Spleen (tissue), 11 donors: ENCODE results near the gene SHMT2. TPM values are rescaled to one million over a fixed set of nuclear protein-coding genes. Genes with fewer than 3 reads are reported as not detected.

Source experiments
- DNase-seq: peaks from one replicate; pipeline ENCODE4 v3.0.0-alpha.2; 2020
- H3K27ac ChIP-seq, 8 donors: fragments of 200-600 bp; sonication (generic) in 7 of 8; 1 replicate in 4 of 8; 2 replicates in 4 of 8; pipeline versions ENCODE4 v1.5.0 to v1.8.0; 2016 to 2021; ENCODE audit warnings: inconsistent platforms in 4 of 8, mild to moderate bottlenecking in 4 of 8, moderate library complexity in 1 of 8
- H3K27me3 ChIP-seq, 7 donors: fragments of 200-600 bp; sonication (generic) in 6 of 7; replicated peaks in 1 of 7; 1 replicate in 4 of 7; 2 replicates in 3 of 7; pipeline versions ENCODE4 v1.5.0 to v1.8.0; 2016 to 2021; ENCODE audit warnings: inconsistent platforms in 3 of 7, mild to moderate bottlenecking in 1 of 7
- H3K36me3 ChIP-seq, 6 donors: fragments of 200-600 bp; sonication (generic) in 5 of 6; 1 replicate in 4 of 6; 2 replicates in 2 of 6; pipeline versions ENCODE4 v1.5.0 to v1.8.0; 2016 to 2021; ENCODE audit warnings: inconsistent platforms in 2 of 6
- H3K4me1 ChIP-seq, 6 donors: fragments of 200-600 bp; sonication (generic) in 5 of 6; 1 replicate in 3 of 6; 2 replicates in 3 of 6; pipeline versions ENCODE4 v1.5.0 to v1.8.0; 2016 to 2021; ENCODE audit warnings: inconsistent platforms in 3 of 6
- H3K4me3 ChIP-seq, 8 donors: fragments of 200-600 bp; sonication (generic) in 7 of 8; 1 replicate in 4 of 8; 2 replicates in 4 of 8; pipeline versions ENCODE4 v1.5.0 to v1.8.0; 2016 to 2021; ENCODE audit warnings: inconsistent platforms in 4 of 8, mild to moderate bottlenecking in 4 of 8, moderate library complexity in 2 of 8
- H3K9me3 ChIP-seq, 8 donors: fragments of 200-600 bp; sonication (generic) in 7 of 8; 1 replicate in 4 of 8; 2 replicates in 4 of 8; pipeline versions ENCODE4 v1.5.0 to v1.8.0; 2016 to 2021; ENCODE audit warnings: inconsistent platforms in 4 of 8
- POLR2A ChIP-seq, 3 donors: fragments of 450-650 bp; IDR thresholded peaks; one replicate each; pipeline ENCODE4 v1.5.1; 2017; ENCODE audit warnings: antibody characterized with exemption in 3 of 3, mild to moderate bottlenecking in 1 of 3
- POLR2AphosphoS5 ChIP-seq, 3 donors: sonication (generic); formaldehyde crosslinking; IDR thresholded peaks; one replicate each; pipeline ENCODE4 v1.5.1; 2017; ENCODE audit warnings: antibody characterized with exemption in 3 of 3
- WGBS, 5 donors: extraction: QIAGEN DNeasy Blood & Tissue Kit in 3 of 5; methylation state at CpG; one replicate each; pipeline versions ENCODE4 v1.1.5 to v1.1.7; 2013 to 2018; 5-methylcytosine and 5-hydroxymethylcytosine counted together
- intact Hi-C: fragments of 100-400 bp; cut with DNase I; formaldehyde crosslinking; loops from one replicate; pipeline ENCODE4 v1.15.0; 2023; ENCODE audit warnings: low total_unique reads
- polyA plus RNA-seq, 3 donors: library from polyadenylated mRNA; stranded (reverse); fragments of 200-250 nt; gene quantifications; one replicate each; pipeline ENCODE4 v1.2.1, GENCODE V29; 2013
- total RNA-seq, 7 donors: library from RNA; depleted of rRNA in 3 of 7; stranded (reverse); fragments of >200 nt in 3 of 7; fragmentation: NEBNext Ultra II Directional in 4 of 7; extraction: Animal tissue kit (Norgen Biotek cat#: 25700) in 4 of 7; gene quantifications; one replicate each; pipeline versions ENCODE4 v1.1.0 to v1.2.1, GENCODE V29; 2016 to 2021
- TF ChIP-seq, protein P1 (sequence below), 11 experiments: fragments of 200-600 bp in 7 of 11; fragments of 450-650 bp in 4 of 11; sonication (generic) in 4 of 11; IDR thresholded peaks in 8 of 11; conservative IDR thresholded peaks in 3 of 11; 1 replicate in 7 of 11; 2 replicates in 4 of 11; pipeline versions ENCODE4 v1.4.0 to v1.8.0; 2016 to 2021; ENCODE audit warnings: antibody characterized with exemption in 11 of 11, inconsistent platforms in 4 of 11, mild to moderate bottlenecking in 1 of 11
- donor health status: healthy with polysubstance abuse.
- donor health status: DM: no; HTN: no; CAD: no; lungs with moderate emphysema.
- donor health status: DM: no; HTN: no; CAD: no.
- donor health status: Bipolar disorder and iron deficiency.
- donor health status: healthy.
- donor health status: DM: no; HTN: no; CAD: no.
- donor health status: DM: yes; HTN: yes; CAD: no.

Gene SHMT2
- total and polyA plus RNA-seq, 10 donors = 47.3 to 86.6 (median 62.9) TPM

- H3K27ac ChIP-seq = no peak overlapping the region
- intact Hi-C loops = no loop called here
- no peaks in the 10 kb centered on the region for H3K9me3 ChIP-seq
- TF ChIP-seq POLR2A (IDR thresholded peaks at IDR 0.05) (no peak), POLR2AphosphoS5 (IDR thresholded peaks at IDR 0.05) (peak in 2 of 3 donors; percentile 15 to 43)
- TF ChIP-seq, protein P1, sequence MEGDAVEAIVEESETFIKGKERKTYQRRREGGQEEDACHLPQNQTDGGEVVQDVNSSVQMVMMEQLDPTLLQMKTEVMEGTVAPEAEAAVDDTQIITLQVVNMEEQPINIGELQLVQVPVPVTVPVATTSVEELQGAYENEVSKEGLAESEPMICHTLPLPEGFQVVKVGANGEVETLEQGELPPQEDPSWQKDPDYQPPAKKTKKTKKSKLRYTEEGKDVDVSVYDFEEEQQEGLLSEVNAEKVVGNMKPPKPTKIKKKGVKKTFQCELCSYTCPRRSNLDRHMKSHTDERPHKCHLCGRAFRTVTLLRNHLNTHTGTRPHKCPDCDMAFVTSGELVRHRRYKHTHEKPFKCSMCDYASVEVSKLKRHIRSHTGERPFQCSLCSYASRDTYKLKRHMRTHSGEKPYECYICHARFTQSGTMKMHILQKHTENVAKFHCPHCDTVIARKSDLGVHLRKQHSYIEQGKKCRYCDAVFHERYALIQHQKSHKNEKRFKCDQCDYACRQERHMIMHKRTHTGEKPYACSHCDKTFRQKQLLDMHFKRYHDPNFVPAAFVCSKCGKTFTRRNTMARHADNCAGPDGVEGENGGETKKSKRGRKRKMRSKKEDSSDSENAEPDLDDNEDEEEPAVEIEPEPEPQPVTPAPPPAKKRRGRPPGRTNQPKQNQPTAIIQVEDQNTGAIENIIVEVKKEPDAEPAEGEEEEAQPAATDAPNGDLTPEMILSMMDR (IDR thresholded peaks at IDR 0.05 in 8 of 11, conservative IDR thresholded peaks at IDR 0.05 in 3 of 11) = no peak
- H3K36me3 ChIP-seq = peaks cover 0 to 100% (median 39%) of the 10 kb centered on the region in 6 donors
- no peaks in the 10 kb centered on the region for H3K27me3 ChIP-seq
- no peak for DNase-seq
- H3K4me1 ChIP-seq = no peaks in the 10 kb centered on the region
- H3K4me3 ChIP-seq = no peak overlapping the region
- 86 to 95% (median 90%) methylated on average over 13 to 16 of the region's 16 CpGs for WGBS, 5 donors
Observed at GRCh38 chr12:57201631-57202030, 27.9 kb upstream of the SHMT2 start.

GRCh38 chr12:57202321-57202720 is 27.2 kb upstream of the SHMT2 start:
- H3K27me3 ChIP-seq = no peaks in the 10 kb centered on the region
- no peak overlapping the region for H3K27ac ChIP-seq
- H3K4me3 ChIP-seq = no peak overlapping the region
- no peak for DNase-seq
- peaks cover 0 to 100% (median 35%) of the 10 kb centered on the region in 6 donors for H3K36me3 ChIP-seq
- intact Hi-C loops = no loop called here
- H3K9me3 ChIP-seq = no peaks in the 10 kb centered on the region
- WGBS, 5 donors = 91 to 96% (median 94%) methylated on average over 19 of the region's 19 CpGs
- no peaks in the 10 kb centered on the region for H3K4me1 ChIP-seq
- TF ChIP-seq POLR2A (IDR thresholded peaks at IDR 0.05) = no peak
- TF ChIP-seq, protein P1 (IDR thresholded peaks at IDR 0.05 in 8 of 11, conservative IDR thresholded peaks at IDR 0.05 in 3 of 11) = no peak
- no peak for TF ChIP-seq POLR2AphosphoS5 (IDR thresholded peaks at IDR 0.05)

DNA sequence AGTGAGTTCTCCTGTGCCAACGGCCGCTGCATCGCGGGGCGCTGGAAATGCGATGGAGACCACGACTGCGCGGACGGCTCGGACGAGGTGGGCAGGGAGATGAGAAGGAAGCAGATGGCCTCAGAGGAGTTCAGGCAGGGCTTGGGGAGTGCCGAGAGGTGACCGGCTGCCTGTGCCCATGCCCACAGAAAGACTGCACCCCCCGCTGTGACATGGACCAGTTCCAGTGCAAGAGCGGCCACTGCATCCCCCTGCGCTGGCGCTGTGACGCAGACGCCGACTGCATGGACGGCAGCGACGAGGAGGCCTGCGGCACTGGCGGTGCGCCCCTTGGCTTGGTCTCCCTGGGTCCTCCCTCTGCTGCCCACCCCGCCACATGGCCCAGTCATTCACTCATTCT is 26.3 kb upstream of the SHMT2 start:
- Histone ChIP-seq H3K4me3 (no peak overlapping the region), H3K9me3 (no peaks in the 10 kb centered on the region), H3K27me3 (no peaks in the 10 kb centered on the region), H3K36me3 (peaks cover 0 to 100% (median 27%) of the 10 kb centered on the region in 6 donors), H3K4me1 (no peaks in the 10 kb centered on the region), H3K27ac (no peak overlapping the region)
- TF ChIP-seq, protein P1 (IDR thresholded peaks at IDR 0.05 in 8 of 11, conservative IDR thresholded peaks at IDR 0.05 in 3 of 11) = no peak
- TF ChIP-seq POLR2AphosphoS5 (IDR thresholded peaks at IDR 0.05) = peak in 1 of 3 donors; percentile 12
- intact Hi-C loops = no loop called here
- DNase-seq = no peak
- 89 to 95% (median 94%) methylated on average over 17 to 28 of the region's 28 CpGs for WGBS, 5 donors

DNA sequence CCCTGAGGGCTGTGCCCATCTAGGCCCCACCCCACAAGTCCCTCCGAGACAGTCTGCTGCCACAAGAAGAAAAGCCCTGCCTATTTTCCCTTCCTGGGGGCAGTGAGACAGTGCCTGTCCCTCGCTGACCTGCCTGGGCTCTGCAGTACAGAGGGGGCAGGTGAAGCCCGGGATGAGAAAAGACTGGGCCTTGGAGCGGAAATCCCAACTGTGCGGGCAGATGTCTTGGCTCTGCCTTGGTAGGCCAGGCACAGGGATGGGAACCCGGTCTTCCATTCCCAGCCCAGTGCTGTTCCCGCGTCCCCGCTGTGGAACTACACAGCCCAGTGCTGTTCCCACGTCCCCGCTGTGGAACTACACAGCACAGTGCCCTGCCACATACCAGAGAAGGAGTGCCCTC is 25.7 kb upstream of the SHMT2 start:
- Histone ChIP-seq H3K36me3 (peaks cover 0 to 100% (median 23%) of the 10 kb centered on the region in 6 donors), H3K9me3 (no peaks in the 10 kb centered on the region), H3K27ac (no peak overlapping the region), H3K4me3 (no peak overlapping the region), H3K4me1 (no peaks in the 10 kb centered on the region), H3K27me3 (no peaks in the 10 kb centered on the region)
- no peak for DNase-seq
- intact Hi-C loops = no loop called here
- TF ChIP-seq POLR2A (IDR thresholded peaks at IDR 0.05) = no peak
- WGBS, 5 donors = 72 to 89% (median 80%) methylated on average over 4 to 11 of the region's 11 CpGs

DNA sequence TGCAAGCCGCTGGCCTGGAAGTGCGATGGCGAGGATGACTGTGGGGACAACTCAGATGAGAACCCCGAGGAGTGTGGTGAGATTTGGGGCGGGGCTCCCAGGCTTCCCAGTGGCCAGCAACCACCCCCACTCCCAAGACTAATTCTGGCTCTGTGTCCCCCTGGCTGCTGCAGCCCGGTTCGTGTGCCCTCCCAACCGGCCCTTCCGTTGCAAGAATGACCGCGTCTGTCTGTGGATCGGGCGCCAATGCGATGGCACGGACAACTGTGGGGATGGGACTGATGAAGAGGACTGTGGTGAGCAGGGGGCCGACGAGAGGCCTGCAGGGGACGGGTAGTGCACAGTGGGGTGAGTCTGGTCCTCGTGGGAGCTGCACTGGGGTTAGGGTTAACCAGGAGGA is 25.1 kb upstream of the SHMT2 start:
- H3K9me3 ChIP-seq = no peaks in the 10 kb centered on the region
- no peaks in the 10 kb centered on the region for H3K4me1 ChIP-seq
- DNase-seq = no peak
- TF ChIP-seq, protein P1 (IDR thresholded peaks at IDR 0.05 in 8 of 11, conservative IDR thresholded peaks at IDR 0.05 in 3 of 11) = no peak
- TF ChIP-seq POLR2AphosphoS5 (IDR thresholded peaks at IDR 0.05) = peak in 1 of 3 donors; percentile 10
- H3K27ac ChIP-seq = no peak overlapping the region
- H3K27me3 ChIP-seq = no peaks in the 10 kb centered on the region
- H3K36me3 ChIP-seq = peaks cover 0 to 100% (median 22%) of the 10 kb centered on the region in 6 donors
- intact Hi-C loops = no loop called here
- no peak overlapping the region for H3K4me3 ChIP-seq
- 79 to 89% (median 88%) methylated on average over 14 to 19 of the region's 19 CpGs for WGBS, 5 donors
